Upper lobe of left lung (tissue), 6 donors: ENCODE measurements around the gene MACIR. TPM values are rescaled to one million over a fixed set of nuclear protein-coding genes. Genes with fewer than 3 reads are reported as not detected.

Source experiments
- ATAC-seq, 2 donors: fragments of 200-7000 bp; cut with Tn5 transposase; one replicate each; pipeline ENCODE4 v1.9.1; 2022; ENCODE audit warnings: mild to moderate bottlenecking in 2 of 2, moderate library complexity in 2 of 2; ENCODE audit not compliant: low FRiP score in 2 of 2
- DNase-seq, 2 donors: peaks; one replicate each; pipeline ENCODE4 v3.0.0-alpha.2; 2019 to 2020
- H3K27ac ChIP-seq, 4 donors: fragments of 200-600 bp; sonication (generic); one replicate each; pipeline ENCODE4 v1.5.1; 2016 to 2019
- H3K27me3 ChIP-seq, 4 donors: fragments of 200-600 bp; sonication (generic); one replicate each; pipeline ENCODE4 v1.5.1; 2017 to 2019
- H3K36me3 ChIP-seq, 4 donors: fragments of 200-600 bp; sonication (generic); one replicate each; pipeline ENCODE4 v1.5.1; 2016 to 2019
- H3K4me1 ChIP-seq, 4 donors: fragments of 200-600 bp; sonication (generic); one replicate each; pipeline ENCODE4 v1.5.1; 2018 to 2019
- H3K4me3 ChIP-seq, 4 donors: fragments of 200-600 bp; sonication (generic); one replicate each; pipeline ENCODE4 v1.5.1; 2017 to 2019; ENCODE audit warnings: mild to moderate bottlenecking in 2 of 4, moderate library complexity in 1 of 4
- H3K9me3 ChIP-seq, 4 donors: fragments of 200-600 bp; sonication (generic); one replicate each; pipeline ENCODE4 v1.5.1; 2018 to 2019
- CTCF ChIP-seq, 6 experiments: fragments of 450-650 bp in 4 of 6; fragments of 200-600 bp in 2 of 6; sonication (generic) in 2 of 6; IDR thresholded peaks; one replicate each; pipeline ENCODE4 v1.5.1; 2016 to 2019; ENCODE audit warnings: antibody characterized with exemption in 6 of 6
- EP300 ChIP-seq, 4 donors: sonication (generic); formaldehyde crosslinking; IDR thresholded peaks; one replicate each; pipeline ENCODE4 v1.5.1; 2017; ENCODE audit warnings: antibody characterized with exemption in 4 of 4, control low read depth in 2 of 4
- POLR2A ChIP-seq, 4 donors: fragments of 450-650 bp; IDR thresholded peaks; one replicate each; pipeline ENCODE4 v1.5.1; 2016 to 2017; ENCODE audit warnings: antibody characterized with exemption in 4 of 4, mild to moderate bottlenecking in 2 of 4
- POLR2AphosphoS5 ChIP-seq, 2 donors: sonication (generic); formaldehyde crosslinking; IDR thresholded peaks; one replicate each; pipeline ENCODE4 v1.5.1; 2017; ENCODE audit warnings: antibody characterized with exemption in 2 of 2
- WGBS, 2 donors: methylation state at CpG; one replicate each; pipeline ENCODE4 v1.1.5; 2017 to 2018; 5-methylcytosine and 5-hydroxymethylcytosine counted together
- total RNA-seq, 6 donors: library from RNA; depleted of rRNA in 4 of 6; stranded (reverse); fragments of >200 nt in 4 of 6; gene quantifications; one replicate each; pipeline versions ENCODE4 v1.1.0 to v1.2.1, GENCODE V29; 2016 to 2021
- donor health status: DM: no; HTN: no; CAD: no; lungs with moderate emphysema.
- donor health status: DM: no; HTN: yes; CAD: no; lungs with severe emphysema.

MACIR gene
- total RNA-seq, 6 donors from 2014 or later = 2.6 to 12.5 (median 6.8) TPM

DNA sequence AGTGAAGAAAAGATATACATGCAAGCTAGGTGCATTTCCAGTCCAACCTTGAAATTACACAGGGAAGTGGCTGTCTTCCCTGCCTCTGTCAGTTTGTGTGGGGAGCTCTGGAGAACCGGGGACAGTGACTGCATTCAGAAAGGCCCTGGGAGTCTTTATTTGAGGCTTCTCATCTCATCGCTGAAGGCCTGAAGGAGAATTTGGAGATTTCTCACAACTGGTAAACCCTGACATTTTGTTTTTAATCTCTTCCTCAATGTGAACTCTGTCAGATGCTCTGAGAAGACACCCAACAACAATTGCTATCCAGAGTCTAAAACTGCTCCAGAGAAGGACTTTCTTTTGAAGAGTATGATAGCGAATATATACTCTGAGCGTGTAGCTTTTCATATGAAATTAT, 33.0 kb downstream of the MACIR start:
- Histone ChIP-seq H3K27ac (no peak overlapping the region), H3K4me1 (no peaks in the 10 kb centered on the region), H3K27me3 (no peaks in the 10 kb centered on the region), H3K4me3 (no peak overlapping the region), H3K9me3 (no peaks in the 10 kb centered on the region), H3K36me3 (no peaks in the 10 kb centered on the region)
- ATAC-seq (no peak), DNase-seq (no peak)
- 98 to 99% methylated on average over 4 of the region's 4 CpGs for WGBS, 2 donors
- TF ChIP-seq POLR2A (IDR thresholded peaks at IDR 0.05) (no peak), CTCF (IDR thresholded peaks at IDR 0.05) (no peak), EP300 (IDR thresholded peaks at IDR 0.05) (no peak), POLR2AphosphoS5 (IDR thresholded peaks at IDR 0.05) (no peak)

DNA sequence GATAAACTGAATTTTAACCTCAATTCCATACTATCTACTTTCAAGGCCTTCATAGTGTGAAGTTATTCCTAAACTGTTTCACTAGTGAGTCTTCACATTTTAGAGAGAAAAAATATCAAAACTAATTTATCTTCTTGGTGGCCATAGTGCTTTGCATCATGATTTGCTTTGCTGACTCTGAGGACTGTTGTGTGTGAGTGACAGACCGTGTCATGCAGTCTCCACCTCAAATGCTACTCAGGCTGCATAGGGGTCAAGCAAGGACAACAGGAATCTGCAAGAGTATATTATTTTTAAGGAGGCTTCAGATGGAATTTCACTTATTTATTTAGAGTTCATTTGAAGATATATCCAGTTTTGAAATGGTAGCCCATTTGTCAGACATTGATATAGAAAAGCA, 34.5 kb downstream of the MACIR start:
- DNase-seq = no peak
- Histone ChIP-seq H3K27me3 (no peaks in the 10 kb centered on the region), H3K4me1 (no peaks in the 10 kb centered on the region), H3K36me3 (no peaks in the 10 kb centered on the region), H3K9me3 (no peaks in the 10 kb centered on the region), H3K4me3 (no peak overlapping the region), H3K27ac (no peak overlapping the region)
- TF ChIP-seq POLR2AphosphoS5 (IDR thresholded peaks at IDR 0.05) = no peak
- ATAC-seq = no peak
- 83 to 88% methylated on average over 1 of the region's 1 CpG for WGBS, 2 donors

DNA sequence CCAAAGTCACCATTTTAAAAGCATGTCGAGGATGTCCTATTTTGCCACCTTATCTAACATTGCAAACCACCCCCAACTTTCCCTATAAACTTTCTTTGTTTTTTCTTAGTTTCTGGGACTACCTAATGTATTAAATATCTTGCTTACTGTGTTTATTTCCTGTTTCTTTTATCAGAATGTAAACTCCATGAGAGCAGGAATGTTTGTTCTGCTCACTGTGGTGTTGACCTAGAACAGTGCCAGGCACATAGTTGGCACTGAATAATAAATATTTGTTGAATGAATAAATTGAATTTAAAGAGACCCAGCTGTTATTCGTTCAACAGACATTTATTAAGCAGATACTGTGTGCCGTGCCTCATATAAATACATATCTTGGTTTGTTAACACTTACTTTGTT, 35.2 kb downstream of the MACIR start:
- Histone ChIP-seq H3K27me3 (no peaks in the 10 kb centered on the region), H3K9me3 (no peaks in the 10 kb centered on the region), H3K36me3 (no peaks in the 10 kb centered on the region), H3K4me3 (no peak overlapping the region), H3K27ac (no peak overlapping the region), H3K4me1 (no peaks in the 10 kb centered on the region)
- ATAC-seq (no peak), DNase-seq (no peak)
- WGBS, 2 donors = 42 to 54% methylated on average over 3 of the region's 3 CpGs
- TF ChIP-seq POLR2AphosphoS5 (IDR thresholded peaks at IDR 0.05) = no peak

GRCh38 chr5:103294906-103295305, 36.3 kb downstream of the MACIR start:
- DNase-seq = no peak
- WGBS, 2 donors = 81 to 82% methylated on average over 5 of the region's 5 CpGs
- H3K4me3 ChIP-seq = no peak overlapping the region
- no peak overlapping the region for H3K27ac ChIP-seq
- TF ChIP-seq POLR2A (IDR thresholded peaks at IDR 0.05) (no peak), CTCF (IDR thresholded peaks at IDR 0.05) (no peak), EP300 (IDR thresholded peaks at IDR 0.05) (no peak), POLR2AphosphoS5 (IDR thresholded peaks at IDR 0.05) (no peak)
- H3K9me3 ChIP-seq = no peaks in the 10 kb centered on the region
- no peaks in the 10 kb centered on the region for H3K36me3 ChIP-seq
- no peaks in the 10 kb centered on the region for H3K27me3 ChIP-seq
- H3K4me1 ChIP-seq = no peaks in the 10 kb centered on the region
- no peak for ATAC-seq

DNA sequence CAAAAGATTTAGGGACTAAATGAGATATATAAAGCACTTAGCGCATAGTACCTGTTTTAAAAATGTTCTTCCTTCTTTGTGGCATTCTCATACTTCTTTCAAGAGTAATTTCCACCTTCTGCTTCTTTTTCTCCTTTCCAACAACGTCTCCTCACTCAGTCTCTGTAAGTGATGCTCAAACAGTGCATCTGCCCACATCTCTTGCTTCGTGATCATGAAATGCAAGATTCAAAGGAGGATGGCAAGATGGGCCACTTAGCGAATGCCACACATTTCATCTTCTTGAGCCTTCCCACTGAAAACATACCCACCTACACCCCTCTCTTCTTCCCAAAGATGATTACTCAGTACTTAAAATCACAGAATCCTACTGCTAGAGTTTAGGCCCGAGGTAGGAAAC, 36.9 kb downstream of the MACIR start:
- Histone ChIP-seq H3K4me3 (no peak overlapping the region), H3K36me3 (no peaks in the 10 kb centered on the region), H3K4me1 (no peaks in the 10 kb centered on the region), H3K27ac (no peak overlapping the region), H3K27me3 (no peaks in the 10 kb centered on the region), H3K9me3 (no peaks in the 10 kb centered on the region)
- no peak for DNase-seq
- no peak for ATAC-seq
- TF ChIP-seq POLR2AphosphoS5 (IDR thresholded peaks at IDR 0.05) (no peak), EP300 (IDR thresholded peaks at IDR 0.05) (no peak), CTCF (IDR thresholded peaks at IDR 0.05) (no peak), POLR2A (IDR thresholded peaks at IDR 0.05) (no peak)
- WGBS, 2 donors = 91 to 92% methylated on average over 5 of the region's 5 CpGs

- no peak for ATAC-seq
- Histone ChIP-seq H3K36me3 (no peaks in the 10 kb centered on the region), H3K27me3 (no peaks in the 10 kb centered on the region), H3K4me1 (no peaks in the 10 kb centered on the region), H3K27ac (no peak overlapping the region), H3K4me3 (no peak overlapping the region), H3K9me3 (no peaks in the 10 kb centered on the region)
- TF ChIP-seq EP300 (IDR thresholded peaks at IDR 0.05) (no peak), POLR2AphosphoS5 (IDR thresholded peaks at IDR 0.05) (no peak), CTCF (IDR thresholded peaks at IDR 0.05) (no peak), POLR2A (IDR thresholded peaks at IDR 0.05) (no peak)
- 61 to 93% methylated on average over 3 of the region's 3 CpGs for whole genome bisulfite sequencing, 2 donors
- DNase-seq = no peak
Observed at GRCh38 chr5:103295871-103296270, 37.3 kb downstream of the MACIR start.
